ENCODE measurements around the gene SLX4IP.

- TF ChIP-seq CTCF (IDR thresholded peaks at IDR 0.05; ENCODE audit: insufficient read depth, low read depth, low read length) (no peak), EZH2 (IDR thresholded peaks at IDR 0.05; ENCODE audit: insufficient read depth, low read length) (no peak)
These were observed 55.6 kb downstream of the SLX4IP start for GRCh38 chr20:10490706-10491105.

Data from astrocyte (in vitro differentiated cells and primary cell).